DND-41 (cell line): ENCODE measurements around the gene IL11RA.

Experiments
- EZH2 ChIP-seq: IDR thresholded peaks from 3 replicates; pipeline ENCODE4 v1.6.1; 2012; ENCODE audit warnings: borderline replicate concordance, low read depth, mild to moderate bottlenecking, moderate library complexity, low read length, inconsistent platforms; ENCODE audit not compliant: severe bottlenecking
- TF ChIP-seq, protein P1 (sequence below): IDR thresholded peaks from 2 replicates; pipeline ENCODE4 v1.5.1; 2012; ENCODE audit warnings: borderline replicate concordance, low read length, moderate library complexity, mild to moderate bottlenecking; ENCODE audit not compliant: poor library complexity, severe bottlenecking; ENCODE audit errors: extremely low read depth

DNA sequence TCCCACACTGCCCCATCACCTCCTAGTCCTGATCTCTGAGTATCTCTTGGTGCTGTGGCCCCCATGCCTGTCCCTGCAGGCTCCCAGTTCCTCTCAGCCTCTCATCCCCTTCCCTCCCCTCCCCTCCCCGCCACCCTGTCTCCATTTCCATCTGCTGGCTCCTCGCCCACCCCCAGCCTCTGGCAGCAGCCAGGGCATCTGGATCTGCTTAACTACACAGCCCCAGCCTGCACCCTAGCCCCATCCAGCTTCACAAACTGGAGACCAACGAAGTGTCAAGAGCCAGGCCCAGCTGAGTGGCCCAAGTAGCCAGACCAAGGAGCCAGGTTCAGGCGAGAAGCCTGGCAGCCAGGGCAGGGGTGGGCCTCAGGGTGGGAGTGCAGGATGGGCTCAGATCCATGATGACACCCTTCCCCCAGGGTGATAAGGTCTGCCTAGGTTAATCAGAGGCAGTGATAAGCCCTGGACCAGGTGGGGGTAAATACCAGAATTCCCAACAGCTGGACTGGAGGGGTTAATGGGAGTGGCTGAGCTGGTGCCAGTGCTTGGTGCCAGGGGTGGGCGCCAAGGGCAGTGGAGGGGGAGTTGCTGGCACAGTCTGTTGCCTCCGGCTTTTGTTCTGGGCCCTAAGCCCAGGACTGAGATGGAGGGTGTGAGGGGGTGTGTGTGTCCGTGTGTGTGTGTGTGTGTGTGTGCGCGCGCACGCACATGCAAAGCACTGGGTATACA is 2.5 kb downstream of the IL11RA start:
- TF ChIP-seq, protein P1, sequence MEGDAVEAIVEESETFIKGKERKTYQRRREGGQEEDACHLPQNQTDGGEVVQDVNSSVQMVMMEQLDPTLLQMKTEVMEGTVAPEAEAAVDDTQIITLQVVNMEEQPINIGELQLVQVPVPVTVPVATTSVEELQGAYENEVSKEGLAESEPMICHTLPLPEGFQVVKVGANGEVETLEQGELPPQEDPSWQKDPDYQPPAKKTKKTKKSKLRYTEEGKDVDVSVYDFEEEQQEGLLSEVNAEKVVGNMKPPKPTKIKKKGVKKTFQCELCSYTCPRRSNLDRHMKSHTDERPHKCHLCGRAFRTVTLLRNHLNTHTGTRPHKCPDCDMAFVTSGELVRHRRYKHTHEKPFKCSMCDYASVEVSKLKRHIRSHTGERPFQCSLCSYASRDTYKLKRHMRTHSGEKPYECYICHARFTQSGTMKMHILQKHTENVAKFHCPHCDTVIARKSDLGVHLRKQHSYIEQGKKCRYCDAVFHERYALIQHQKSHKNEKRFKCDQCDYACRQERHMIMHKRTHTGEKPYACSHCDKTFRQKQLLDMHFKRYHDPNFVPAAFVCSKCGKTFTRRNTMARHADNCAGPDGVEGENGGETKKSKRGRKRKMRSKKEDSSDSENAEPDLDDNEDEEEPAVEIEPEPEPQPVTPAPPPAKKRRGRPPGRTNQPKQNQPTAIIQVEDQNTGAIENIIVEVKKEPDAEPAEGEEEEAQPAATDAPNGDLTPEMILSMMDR = no peak
- no peak for TF ChIP-seq EZH2
